SHP77 (cell line): Measurements from ENCODE around the gene NRAS.

Source experiments
- DNase-seq, 2 experiments: peaks; one replicate each; lab custom pipeline; 2025; lab: John Stamatoyannopoulos, UW

The NRAS gene

DNA sequence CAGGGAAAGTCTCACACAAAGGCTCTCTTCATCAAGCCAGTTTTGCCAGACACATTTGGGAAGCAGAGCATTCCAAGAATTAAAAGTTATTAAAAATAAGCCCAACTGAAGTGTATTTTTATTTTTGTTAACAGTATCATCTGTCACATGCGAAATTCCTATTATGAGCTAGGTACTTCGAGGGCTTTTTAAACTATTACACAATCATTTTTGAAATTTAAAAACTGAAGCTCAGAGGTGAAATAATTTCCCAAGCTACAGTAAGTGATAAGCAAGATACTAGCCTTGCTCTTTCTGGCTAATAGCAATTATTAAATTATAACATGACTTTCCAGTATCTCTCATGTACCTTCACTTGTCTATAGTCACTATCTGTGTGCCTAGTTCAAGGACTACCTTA, 12.0 kb upstream of the NRAS start:
- DNase-seq, result no peak

DNA sequence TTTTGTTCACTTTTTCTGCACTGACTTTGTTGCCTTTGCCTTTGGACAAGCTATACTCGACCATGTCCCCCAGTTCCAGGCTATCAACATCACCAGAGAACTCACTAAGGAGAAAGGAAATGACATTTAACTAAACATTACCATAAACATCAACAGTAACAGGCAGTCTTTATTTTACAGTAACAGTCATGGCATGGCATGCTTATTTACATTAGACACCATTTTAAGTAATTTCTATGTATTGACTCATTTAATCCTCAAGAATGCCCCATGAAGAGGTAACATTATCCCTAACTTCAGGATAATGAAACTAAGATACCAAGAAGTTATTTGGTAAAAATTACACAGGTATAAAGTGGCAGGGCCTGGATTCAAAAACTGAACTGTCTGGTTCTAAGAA, 8.7 kb upstream of the NRAS start:
- DNase-seq, result no peak

DNA sequence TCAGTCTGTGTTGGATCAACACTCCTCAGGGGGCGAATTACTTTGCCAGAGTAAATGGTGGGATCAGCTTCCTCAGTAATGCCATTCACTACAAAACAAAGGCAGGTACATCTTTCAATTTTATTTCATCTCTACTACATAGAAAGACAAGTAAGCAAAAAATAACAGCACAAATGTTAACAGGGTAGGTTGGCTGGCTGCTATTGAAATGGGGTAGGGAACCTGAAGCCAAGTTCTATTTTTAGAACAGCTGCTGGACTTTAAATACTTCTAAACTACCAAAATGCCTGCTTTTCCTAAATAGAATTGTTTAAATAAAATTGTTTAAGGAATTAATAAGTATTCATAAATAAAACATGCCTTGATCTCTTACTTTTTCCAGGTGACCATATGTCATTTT, 7.3 kb upstream of the NRAS start:
- no peak for DNase-seq

DNA sequence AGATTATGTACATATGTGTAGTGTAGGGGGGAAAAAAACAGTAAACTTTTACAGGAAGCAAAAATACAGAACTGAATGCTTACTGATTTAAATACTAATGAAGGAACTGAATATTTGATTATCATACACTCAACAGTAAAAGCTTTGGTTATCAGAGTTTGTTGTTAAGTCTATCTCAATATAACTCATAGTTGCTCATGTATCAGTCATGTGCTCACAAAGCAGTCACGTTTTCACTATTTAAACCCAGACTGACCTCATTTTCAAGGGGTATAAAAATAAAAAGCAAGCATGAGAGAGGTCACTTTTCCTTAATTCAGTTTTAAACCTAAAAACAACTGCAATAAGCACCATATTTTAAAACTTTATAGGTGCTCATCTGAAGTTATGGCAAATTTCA, 6.9 kb upstream of the NRAS start:
- no peak for DNase-seq

DNA sequence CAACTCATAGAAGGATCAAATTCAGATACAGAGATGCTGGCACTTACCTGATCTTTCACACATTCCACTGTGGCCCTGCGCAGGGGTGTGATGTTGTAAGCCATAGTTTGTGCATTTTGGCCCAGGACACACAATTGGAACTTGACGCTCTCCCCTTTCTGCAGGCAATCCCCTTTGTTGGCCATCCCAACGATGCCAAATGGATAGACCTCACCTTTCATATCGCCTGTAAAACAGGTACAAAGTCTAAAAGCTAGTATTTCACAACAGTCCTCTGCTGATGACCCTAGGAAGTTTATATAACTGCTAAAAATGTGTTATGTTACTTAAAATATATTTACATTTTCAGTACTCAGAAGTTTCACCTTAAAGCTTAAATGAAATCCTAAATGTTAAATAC, 3.9 kb upstream of the NRAS start:
- DNase-seq, result no peak

DNA sequence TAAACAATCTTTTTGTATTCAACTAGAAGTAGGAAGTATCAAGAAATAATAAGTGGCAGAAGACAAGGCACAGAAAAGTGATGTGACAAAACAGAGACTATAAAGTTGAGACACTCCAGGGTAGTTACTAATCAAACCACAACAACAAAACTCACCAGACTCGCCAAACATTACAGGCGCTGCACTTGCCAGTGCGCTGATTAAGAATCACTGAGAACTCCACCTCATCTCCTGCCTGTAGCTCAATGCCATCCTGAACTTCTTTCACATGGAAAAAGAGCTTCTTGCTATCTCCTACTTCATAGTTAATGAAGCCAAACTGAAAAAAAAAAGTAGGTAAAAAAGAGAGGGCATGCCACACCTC, 2.8 kb upstream of the NRAS start:
- no peak for DNase-seq

DNA sequence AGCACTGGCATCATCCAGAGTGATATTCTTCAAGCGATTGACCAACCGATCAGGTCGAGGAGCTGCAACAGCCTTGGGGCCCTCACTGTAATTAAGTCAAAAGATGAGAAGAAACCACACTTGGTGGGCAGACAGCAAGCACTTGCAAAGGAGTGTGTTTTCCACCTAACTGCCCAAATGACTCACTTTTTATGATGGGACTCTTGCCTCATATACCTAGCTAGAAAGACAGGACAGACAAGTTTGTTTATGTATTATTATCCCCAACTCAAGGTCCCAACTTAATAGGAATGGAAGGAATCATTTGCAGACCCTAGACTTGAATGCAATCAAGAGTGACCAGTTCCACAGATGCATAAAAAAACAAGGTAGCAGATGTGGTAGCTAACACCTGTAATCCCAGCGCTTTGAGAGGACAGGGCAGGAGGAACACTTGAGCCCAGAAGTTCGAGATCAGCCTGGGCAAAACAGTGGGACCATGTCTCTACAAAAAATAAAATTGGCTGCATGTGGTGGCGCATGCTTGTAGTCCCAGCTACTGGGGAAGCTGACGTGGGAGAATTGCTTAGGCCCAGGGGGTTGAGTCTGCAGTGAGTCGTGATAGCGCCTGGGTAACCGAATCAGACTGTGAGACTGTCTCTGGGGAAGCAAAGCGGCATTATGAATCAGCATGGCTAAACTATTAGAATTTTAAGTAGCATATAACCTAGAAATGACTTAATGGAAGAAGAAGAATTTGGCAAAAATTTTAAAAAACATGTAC, 2.3 kb upstream of the NRAS start:
- no peak for DNase-seq

DNA sequence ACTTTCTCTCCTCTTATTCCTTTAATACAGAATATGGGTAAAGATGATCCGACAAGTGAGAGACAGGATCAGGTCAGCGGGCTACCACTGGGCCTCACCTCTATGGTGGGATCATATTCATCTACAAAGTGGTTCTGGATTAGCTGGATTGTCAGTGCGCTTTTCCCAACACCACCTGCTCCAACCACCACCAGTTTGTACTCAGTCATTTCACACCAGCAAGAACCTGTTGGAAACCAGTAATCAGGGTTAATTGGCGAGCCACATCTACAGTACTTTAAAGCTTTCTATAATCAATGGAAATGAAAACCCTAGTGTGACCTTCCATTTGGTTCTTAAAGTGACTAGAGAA, 643 bp downstream of the NRAS start:
- DNase-seq, result no peak

DNA sequence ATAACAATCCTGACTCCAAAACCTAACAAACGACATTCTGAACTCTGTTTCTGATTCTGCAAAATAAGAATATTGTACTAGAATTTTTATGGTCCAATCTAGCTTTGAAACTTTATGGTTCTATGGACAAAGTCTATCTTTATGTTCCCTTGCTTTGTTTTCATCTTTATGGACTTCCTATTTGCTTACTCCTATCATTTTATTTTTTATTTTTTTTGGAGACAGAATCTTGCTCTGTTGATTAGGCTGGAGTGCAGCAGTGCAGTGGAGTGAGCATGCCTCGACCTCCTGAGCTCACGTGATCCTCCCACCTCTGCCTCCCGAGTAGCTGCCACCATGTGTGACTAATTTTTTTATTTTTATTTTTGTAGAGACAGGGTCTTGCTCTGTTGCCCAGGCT, 3.6 kb downstream of the NRAS start:
- DNase-seq, result no peak

DNA sequence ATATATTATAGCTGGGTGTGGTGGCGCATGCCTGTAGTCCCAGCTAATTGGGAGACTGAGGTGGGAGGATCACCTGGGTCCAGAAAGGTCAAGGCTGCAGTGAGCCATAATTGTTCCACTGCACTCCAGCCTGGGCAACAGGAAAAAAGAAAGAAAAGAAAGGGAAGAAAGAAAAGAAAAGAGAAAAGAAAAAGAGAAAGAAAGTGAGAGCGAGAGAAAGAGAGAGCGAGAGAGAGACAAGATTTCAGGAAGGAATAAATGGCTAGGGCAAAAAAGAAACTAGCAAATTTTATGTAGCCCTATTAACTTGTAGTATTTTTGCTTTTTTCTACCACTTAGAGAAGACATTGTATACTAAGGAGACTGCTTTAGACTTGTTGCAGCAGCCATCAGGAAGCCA, 6.2 kb downstream of the NRAS start:
- no peak for DNase-seq

DNA sequence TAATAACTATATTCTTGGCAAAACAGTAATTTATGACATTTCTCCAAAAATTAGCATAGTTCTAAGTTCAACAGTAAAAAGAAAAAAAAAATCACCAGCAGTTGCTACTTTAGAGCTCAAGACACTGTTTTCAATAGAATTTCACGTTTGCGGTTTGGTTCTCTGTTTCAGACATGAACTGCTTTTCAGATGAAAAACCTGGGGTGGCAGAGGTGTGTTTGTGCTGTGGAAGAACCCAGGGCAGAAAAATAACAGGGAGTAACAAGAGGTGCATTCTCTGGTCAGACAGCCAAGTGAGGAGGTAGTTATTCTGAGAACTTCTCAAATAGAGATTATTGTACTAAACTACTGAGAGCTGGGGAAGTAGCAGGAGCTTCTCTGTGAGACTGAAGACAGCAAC, 9.0 kb downstream of the NRAS start:
- DNase-seq, result no peak

DNA sequence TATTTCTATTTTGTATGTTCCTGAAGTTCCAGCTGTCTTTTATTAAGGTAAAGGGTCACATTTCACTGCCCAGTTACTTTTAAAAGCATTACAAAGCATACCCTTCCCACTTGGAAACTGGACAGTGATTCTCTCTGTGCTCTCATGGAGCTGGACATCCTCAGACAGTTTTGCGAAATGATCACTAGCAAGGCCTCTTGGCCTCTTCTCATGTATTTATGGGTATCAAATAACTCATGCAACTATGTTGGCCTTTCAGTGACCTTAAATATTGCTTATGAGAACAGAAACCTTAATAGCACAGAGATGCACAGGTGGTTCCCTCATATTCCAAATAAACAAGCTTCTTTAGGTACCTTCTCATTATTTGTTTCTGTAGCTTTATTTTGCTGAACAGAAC, 13.3 kb downstream of the NRAS start:
- no peak for DNase-seq

DNA sequence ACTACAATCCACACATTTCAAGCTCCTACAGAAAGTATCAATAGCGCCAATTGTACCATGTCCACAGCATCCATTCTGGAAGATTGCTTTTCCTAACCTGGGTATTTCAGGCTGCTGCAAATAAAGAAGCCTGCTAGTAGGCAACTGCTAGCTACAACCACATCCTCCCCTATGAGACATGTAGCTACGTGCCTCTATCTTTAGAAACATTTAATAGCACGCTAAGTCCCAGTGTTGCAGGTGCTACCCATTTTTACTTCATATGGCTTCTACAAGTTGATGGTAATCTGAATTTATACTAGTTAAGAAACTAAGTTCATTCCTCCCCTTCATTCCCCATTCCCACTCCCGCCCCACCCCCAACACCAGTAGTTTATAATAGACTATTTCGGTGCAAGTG, 13.8 kb downstream of the NRAS start:
- DNase-seq, result no peak

DNA sequence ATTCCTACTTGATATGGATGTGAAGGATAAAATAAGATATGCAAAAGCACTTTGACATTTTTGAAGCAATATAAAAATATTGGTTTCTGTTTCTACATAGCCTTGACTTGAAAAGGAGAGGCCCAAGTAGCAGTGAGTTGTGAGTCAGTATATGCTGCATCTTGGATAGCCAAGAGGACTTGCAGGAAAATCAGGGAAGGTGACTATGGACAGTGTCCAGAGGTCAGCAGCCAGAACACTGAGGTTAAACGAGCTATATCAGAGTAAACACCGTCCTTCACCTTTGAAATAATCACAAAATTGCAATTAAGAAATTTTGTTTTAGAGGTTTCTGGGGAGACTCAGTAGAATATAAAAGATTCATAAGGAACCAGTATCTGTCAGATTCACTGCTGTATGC, 14.6 kb downstream of the NRAS start:
- no peak for DNase-seq

DNA sequence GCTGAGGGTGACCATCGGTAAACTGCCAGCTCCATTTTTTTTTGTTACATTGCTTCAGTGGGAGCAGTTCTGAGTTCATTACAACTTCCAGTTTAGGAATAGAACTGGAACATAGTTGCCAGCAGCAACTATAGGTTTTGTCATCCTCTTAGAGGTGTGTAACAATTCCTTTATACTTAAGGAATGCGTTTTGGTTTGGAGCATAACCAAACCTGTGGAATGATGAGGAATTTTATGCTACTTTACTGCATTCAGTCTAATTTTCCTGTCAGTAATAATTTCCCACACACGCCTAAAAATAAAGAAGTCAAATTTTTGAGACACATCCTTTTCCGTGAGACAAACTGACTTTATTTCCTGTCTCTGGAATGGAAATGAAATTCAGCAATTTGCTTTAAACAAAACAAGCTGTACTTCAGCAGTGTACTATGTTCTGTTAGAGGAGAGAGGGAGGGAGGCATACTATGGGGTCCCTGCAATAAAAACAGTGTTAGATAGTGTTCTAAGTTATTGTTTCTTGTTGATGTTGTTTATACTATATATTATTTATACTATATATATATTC, 16.5 kb downstream of the NRAS start:
- no peak for DNase-seq

DNA sequence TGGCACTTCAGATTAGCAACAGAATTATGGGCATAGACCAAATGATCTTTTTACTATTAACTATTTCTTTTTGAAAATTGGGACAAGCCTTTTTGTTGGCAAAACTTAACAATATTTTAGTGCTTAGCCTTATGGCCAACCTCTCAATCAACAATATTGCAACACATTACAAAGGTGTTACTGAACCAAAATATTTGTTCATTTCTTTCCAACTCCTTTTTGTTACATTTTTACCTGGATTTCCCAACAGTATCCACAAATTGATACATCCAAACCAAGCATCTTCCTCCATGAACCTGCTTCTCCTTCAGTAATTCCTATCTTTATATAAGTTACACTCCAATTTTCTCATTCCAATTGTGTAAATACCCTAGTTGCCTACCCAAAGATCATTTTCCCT, 19.8 kb downstream of the NRAS start:
- DNase-seq, result no peak

DNA sequence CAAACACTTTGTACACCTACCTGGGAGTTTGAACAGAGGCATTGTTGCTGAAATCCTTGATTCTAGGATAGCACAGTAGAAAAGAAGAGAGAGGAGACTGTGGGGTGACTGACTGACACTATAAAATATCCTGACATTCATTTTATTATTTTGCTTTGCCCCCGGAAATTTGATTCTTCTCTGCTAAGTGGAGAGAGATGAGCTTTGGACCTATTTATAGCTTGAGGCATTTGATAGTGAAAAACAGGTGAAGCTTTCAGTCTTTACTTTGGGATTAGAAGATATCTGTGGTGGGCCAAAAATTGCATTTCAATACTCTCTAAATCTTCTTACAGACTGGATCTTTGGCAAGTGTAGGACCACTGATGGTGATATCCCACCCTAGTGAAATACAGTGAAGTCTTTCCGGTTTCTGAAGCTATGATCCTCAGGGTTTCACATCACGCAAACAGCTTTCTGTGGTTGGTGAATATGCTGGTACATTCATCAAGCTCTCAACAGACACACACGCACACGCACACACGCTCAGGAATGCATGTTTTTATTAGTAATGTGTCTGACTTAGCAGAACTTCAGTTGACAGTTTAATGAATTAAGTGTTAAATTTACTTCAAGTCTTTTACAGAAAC, 21.0 kb downstream of the NRAS start, which contains the start of gene AMPD1:
TSS of gene AMPD1 (minus strand) at position 117 of the 629 bp plus-strand sequence. CDS start at position 42, 75 bp downstream.
- DNase-seq, result no peak

DNA sequence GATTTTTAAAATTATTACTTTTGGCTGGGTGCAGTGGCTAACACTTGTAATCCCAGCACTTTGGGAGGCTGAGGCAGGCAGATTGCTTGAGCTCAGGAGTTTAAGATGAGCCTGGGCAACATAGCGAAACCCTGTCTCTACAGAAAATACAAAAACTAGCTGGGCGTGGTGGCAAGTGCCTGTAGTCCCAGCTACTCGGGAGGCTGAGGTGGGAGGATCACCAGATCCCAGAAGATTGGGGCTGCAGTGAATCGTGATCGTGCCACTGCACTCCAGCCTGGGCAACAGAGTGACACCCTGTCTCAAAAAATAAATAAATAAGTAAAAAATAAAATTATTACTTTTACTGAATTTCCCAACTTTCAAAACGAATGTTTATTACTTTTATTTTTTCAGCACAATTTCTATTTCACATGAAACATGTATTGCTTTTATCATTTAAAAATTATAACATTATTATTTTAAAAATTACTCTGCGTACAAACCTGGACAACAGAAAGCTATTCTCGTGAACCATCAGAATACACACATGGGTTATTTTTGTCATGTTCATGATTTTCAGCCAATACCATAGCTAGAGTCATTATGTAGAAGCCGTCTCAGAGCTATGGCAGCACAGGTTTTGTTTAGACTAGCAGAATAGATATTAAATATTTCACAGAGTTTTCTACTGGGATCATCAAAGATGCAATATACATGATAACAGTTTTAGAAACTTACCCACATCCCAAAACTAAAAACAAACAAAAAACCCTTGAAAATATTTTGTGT, 21.8 kb downstream of the NRAS start:
- DNase-seq, result no peak

DNA sequence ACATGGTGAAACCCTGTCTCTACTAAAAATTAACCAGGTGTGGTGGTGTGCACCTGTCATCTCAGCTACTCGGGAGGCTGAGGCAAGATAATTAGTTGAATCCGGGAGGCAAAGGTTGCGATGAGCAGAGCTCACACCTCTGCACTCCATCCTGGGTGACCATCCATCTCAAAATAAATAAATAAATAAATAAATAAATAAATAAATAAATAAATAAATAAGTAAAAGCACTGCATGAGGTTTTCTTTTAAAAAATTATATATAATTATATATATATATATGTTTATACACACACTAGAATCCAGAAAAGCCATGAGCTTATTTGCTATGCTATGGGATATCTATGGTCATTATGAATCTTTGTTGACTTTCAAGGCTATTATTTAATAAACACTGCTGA, 23.6 kb downstream of the NRAS start:
- no peak for DNase-seq

DNA sequence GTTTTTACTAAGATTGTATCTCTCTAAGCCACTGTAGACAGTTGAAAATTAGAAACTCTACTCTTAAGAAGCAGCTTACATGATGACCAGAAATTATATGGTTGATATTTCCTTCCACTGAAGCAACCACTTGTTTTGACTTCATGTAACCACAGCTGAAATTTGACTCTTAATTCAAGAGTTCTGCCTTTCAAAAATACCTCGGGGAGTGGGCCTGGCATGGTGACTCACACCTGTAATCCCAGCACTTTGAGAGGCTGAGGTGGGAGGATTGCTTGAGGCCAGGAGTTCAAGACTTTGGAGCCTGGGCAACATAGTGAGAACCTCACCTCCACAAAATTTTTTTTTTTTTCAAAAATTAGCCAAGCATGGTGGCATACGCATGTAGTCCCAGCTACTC, 25.5 kb downstream of the NRAS start:
- DNase-seq, result no peak

DNA sequence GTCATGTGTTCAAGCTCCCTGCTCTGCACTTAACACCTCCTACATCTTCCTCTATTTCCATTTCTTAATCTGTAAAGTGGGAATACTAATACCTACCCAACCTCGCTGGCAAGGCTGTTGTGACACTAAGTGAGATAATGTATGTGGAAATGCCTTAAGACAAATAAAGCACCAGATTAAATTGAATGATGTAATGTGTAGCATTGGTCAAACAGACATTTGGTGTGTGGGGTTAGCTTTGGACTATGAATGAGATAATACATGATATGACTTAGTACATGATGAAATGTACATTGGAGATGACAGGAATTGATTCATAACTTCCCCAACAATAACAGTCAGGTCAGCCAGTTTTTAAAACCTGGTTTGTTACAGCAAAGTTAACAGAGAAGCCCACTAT, 26.4 kb downstream of the NRAS start:
- DNase-seq, result no peak

DNA sequence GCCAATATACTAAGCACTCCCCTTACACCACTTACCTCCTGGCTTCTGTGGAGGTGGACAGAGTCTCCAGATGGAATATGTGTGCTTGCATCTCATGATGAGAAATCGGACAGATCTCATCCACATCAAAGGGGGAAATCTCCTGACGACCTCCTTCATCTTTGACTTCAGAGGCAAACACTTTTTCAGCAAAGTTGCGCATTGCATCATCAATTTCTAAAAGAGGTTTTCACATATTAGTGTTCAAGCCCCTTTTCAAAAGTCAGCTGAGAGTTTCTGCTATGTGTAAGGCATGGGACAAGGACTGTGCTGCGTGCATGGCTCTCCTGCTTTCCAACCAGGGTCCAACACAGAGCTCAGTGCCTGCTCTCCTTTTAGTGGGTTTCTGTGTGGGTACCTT, 28.0 kb downstream of the NRAS start:
- DNase-seq, result no peak

DNA sequence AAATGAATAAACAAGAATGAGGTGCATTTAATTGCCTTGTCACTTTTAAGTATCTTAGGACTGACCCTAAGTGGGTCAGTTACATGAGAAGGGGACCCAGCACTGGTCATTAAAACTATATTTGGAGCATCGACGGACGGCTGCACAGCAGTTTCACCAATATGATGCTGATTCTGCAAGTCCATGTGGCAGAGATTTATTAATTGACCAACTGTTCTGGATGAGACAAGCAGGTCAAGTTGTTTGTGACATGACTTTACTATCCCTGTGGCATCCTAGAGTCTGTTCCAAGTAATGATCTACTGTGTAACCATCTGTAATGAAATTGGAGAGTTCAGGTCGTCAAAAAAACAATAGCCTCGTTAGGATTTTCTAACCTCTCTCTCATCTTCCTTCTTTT, 30.7 kb downstream of the NRAS start:
- DNase-seq, result no peak
